CD8-positive, alpha-beta memory T cell (primary cell): ENCODE results near the gene PRICKLE2. TPM values are rescaled to one million over a fixed set of nuclear protein-coding genes. Genes with fewer than 3 reads are reported as not detected.

ENCODE experiments used
- CTCF ChIA-PET: fragments of 350-600 bp; sonication (Branson Sonifier 250); formaldehyde crosslinking; loops from one replicate; lab custom pipeline; 2021; ENCODE audit warnings: antibody characterized with exemption; lab: Charles Lee
- POLR2A ChIA-PET: fragments of 350-600 bp; sonication (Branson Sonifier 250); formaldehyde crosslinking; loops from one replicate; lab custom pipeline; 2021; ENCODE audit warnings: antibody characterized with exemption; lab: Charles Lee
- DNase-seq, 5 donors: peaks; one replicate each; pipeline versions ENCODE4 v3.0.0 to v3.0.0-alpha.2; 2020 to 2022; ENCODE audit warnings: mixed read lengths in 1 of 5
- H3K27ac ChIP-seq: one replicate; pipeline ENCODE4 v1.7.0; 2013; ENCODE audit warnings: low read depth, mild to moderate bottlenecking, low read length, moderate library complexity
- H3K27me3 ChIP-seq: 2 replicates; pipeline ENCODE4 v1.7.0; 2013; ENCODE audit warnings: low read length, mild to moderate bottlenecking; ENCODE audit not compliant: insufficient read depth, poor library complexity, severe bottlenecking
- H3K36me3 ChIP-seq: 2 replicates; pipeline ENCODE4 v1.7.0; 2013; ENCODE audit warnings: mild to moderate bottlenecking, low read length, moderate library complexity; ENCODE audit not compliant: insufficient read depth
- H3K4me1 ChIP-seq: 2 replicates; pipeline ENCODE4 v1.7.0; 2013; ENCODE audit warnings: mild to moderate bottlenecking, low read length, moderate library complexity; ENCODE audit not compliant: insufficient read depth
- H3K4me3 ChIP-seq: 2 replicates; pipeline ENCODE4 v1.7.0; 2013; ENCODE audit warnings: mild to moderate bottlenecking, low read length
- H3K9me3 ChIP-seq: 2 replicates; pipeline ENCODE4 v1.7.0; 2013; ENCODE audit warnings: mild to moderate bottlenecking, low read length
- H3K27ac Mint-ChIP-seq, 8 donors: one replicate each; pipeline ENCODE4 v1.8.0; 2020 to 2021; ENCODE audit warnings: mixed read lengths in 8 of 8, mild to moderate bottlenecking in 6 of 8, inconsistent platforms in 3 of 8, moderate library complexity in 3 of 8
- H3K27me3 Mint-ChIP-seq, 2 donors: one replicate each; pipeline ENCODE4 v1.8.0; 2020 to 2021; ENCODE audit warnings: mixed read lengths in 2 of 2, mild to moderate bottlenecking in 1 of 2, moderate library complexity in 1 of 2
- H3K36me3 Mint-ChIP-seq, 3 donors: one replicate each; pipeline ENCODE4 v1.8.0; 2020 to 2021; ENCODE audit warnings: mixed read lengths in 3 of 3, inconsistent platforms in 1 of 3, mild to moderate bottlenecking in 1 of 3
- H3K4me1 Mint-ChIP-seq, 3 donors: one replicate each; pipeline ENCODE4 v1.8.0; 2020 to 2021; ENCODE audit warnings: mixed read lengths in 3 of 3, inconsistent platforms in 1 of 3, mild to moderate bottlenecking in 1 of 3
- H3K4me3 Mint-ChIP-seq, 7 donors: one replicate each; pipeline ENCODE4 v1.8.0; 2020 to 2021; ENCODE audit warnings: mixed read lengths in 7 of 7, mild to moderate bottlenecking in 6 of 7, moderate library complexity in 4 of 7, inconsistent platforms in 2 of 7
- H3K9me3 Mint-ChIP-seq, 5 donors: one replicate each; pipeline ENCODE4 v1.8.0; 2020 to 2022; ENCODE audit warnings: mixed read lengths in 5 of 5, mild to moderate bottlenecking in 3 of 5, moderate library complexity in 2 of 5, inconsistent platforms in 1 of 5
- polyA plus RNA-seq: library from polyadenylated mRNA; unstranded; fragments of 300-500 nt; fragmentation: Illumina TruSeq; gene quantifications from one replicate; pipeline ENCODE4 v1.2.3, GENCODE V29; 2021
- total RNA-seq, 2 experiments: library from RNA; stranded (reverse); gene quantifications; one replicate each; pipeline ENCODE4 v1.2.3, GENCODE V29; 2021

PRICKLE2 gene
- total and polyA plus RNA-seq, 3 experiments from 2014 or later, result not detected

DNA sequence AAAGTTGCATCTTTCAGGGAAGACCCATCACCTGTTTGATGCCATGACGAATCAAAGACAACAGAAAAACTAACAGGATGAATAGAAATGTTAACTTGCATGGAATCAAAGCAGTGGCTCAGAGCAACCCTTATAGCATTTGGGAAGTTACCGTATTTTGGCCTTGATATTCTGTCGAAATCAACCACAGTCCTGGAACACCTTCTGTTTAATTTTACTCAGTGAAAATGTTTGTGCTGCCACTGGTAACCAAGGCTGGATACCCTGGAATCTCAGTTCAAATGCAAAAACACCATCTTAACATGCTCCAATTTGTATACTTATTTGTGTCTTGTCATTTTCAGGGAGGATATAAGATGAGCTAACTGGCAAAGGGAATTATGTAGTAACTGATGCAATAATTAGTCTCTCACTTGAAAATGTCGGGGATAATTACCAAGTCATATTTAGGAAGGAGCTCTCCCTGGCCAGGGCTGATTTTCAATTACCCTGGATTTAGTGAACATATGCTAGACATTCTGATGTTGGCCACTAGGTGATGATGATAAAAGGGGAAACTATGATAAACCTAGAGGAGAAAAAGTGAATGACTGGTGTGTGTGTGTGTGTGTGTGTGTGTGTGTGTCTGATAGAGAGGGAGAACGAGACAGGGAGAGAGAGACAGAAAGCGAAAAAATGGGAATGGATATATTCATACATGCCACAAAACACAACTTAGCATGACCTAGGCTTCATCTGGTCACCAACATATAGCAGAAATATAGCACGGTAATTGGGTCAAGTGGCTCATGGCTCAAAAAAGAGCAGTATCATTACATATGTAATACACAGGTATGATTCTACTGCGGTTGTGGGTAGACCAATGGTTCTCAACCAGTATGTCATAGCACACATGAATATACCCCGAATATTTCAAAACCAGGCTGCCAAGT, 19.0 kb upstream of the PRICKLE2 start:
- Mint-ChIP-seq H3K9me3 (peaks cover 0 to 2% (median 0%) of the 10 kb centered on the region in 5 donors), H3K27me3 (peaks cover 0 to 5% of the 10 kb centered on the region in 2 donors), H3K27ac (no peak overlapping the region), H3K36me3 (no peaks in the 10 kb centered on the region), H3K4me3 (no peak overlapping the region), H3K4me1 (no peaks in the 10 kb centered on the region)
- Histone ChIP-seq H3K27ac (no peak overlapping the region), H3K9me3 (no peaks in the 10 kb centered on the region), H3K4me3 (no peak overlapping the region), H3K36me3 (no peaks in the 10 kb centered on the region), H3K27me3 (no peaks in the 10 kb centered on the region), H3K4me1 (no peaks in the 10 kb centered on the region)
- POLR2A ChIA-PET, result no interaction called here
- no peak for DNase-seq
- CTCF ChIA-PET, result no interaction called here

GRCh38 chr3:64242435-64242834, 17.2 kb upstream of the PRICKLE2 start:
- Histone ChIP-seq H3K27me3 (no peaks in the 10 kb centered on the region), H3K9me3 (no peaks in the 10 kb centered on the region), H3K4me1 (no peaks in the 10 kb centered on the region), H3K4me3 (no peak overlapping the region), H3K36me3 (no peaks in the 10 kb centered on the region), H3K27ac (no peak overlapping the region)
- Mint-ChIP-seq H3K4me1 (no peaks in the 10 kb centered on the region), H3K4me3 (no peak overlapping the region), H3K27ac (no peak overlapping the region), H3K27me3 (peaks cover 2 to 5% of the 10 kb centered on the region in 2 donors), H3K36me3 (no peaks in the 10 kb centered on the region), H3K9me3 (peaks cover 0 to 6% (median 2%) of the 10 kb centered on the region in 5 donors)
- no peak for DNase-seq
- POLR2A ChIA-PET, result no interaction called here
- CTCF ChIA-PET, result no interaction called here

DNA sequence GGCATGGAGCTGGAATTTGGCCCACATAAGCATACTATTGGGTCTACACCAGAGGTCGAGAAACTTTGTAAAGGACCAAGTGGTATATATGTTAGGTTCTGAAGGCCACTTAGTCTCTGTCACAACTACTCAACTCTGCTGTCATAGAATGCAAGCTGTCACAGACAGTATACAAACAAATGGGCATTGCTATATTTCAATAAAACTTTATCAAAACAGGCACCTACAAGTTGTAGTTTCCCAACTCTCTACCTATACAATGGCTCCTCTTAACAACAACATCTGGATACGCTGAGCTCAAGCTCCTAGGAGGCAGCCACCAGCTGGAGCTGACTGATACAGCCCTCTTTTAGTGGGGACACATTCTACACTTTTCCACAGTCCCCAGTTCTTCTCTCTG, 15.7 kb upstream of the PRICKLE2 start:
- Histone ChIP-seq H3K27ac (no peak overlapping the region), H3K4me3 (no peak overlapping the region), H3K9me3 (no peaks in the 10 kb centered on the region), H3K4me1 (no peaks in the 10 kb centered on the region), H3K36me3 (no peaks in the 10 kb centered on the region), H3K27me3 (no peaks in the 10 kb centered on the region)
- Mint-ChIP-seq H3K9me3 (peaks cover 0 to 6% (median 2%) of the 10 kb centered on the region in 5 donors), H3K4me3 (no peak overlapping the region), H3K27me3 (peaks cover 2 to 5% of the 10 kb centered on the region in 2 donors), H3K4me1 (no peaks in the 10 kb centered on the region), H3K36me3 (no peaks in the 10 kb centered on the region), H3K27ac (peak overlapping the region in 1 of 8 donors; percentile 45)
- ChIA-PET POLR2A (no interaction called here), CTCF (no interaction called here)
- no peak for DNase-seq

DNA sequence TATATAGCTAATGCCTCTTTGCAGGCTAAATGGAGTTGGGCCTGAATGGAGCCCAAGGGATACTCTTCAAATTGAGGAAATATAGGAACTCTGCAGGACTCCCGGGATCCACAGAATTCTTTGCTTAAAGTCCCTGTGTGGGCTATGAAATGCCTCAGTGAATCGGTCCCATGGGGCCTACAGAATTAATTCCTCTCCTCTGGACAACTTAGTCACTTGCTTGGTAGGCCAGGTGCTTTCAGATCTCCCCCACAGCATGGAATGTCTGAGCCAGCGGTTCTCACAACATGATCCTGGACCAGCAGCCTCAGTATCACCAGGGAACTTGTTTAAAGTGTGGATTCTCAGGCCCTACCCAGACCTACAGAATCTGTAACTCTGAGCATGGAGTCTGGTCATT, 15.1 kb upstream of the PRICKLE2 start:
- Mint-ChIP-seq H3K27ac (peak overlapping the region in 1 of 8 donors; percentile 69), H3K4me1 (no peaks in the 10 kb centered on the region), H3K36me3 (no peaks in the 10 kb centered on the region), H3K4me3 (no peak overlapping the region), H3K27me3 (peaks cover 2 to 5% of the 10 kb centered on the region in 2 donors), H3K9me3 (peaks cover 0 to 10% (median 2%) of the 10 kb centered on the region in 5 donors)
- Histone ChIP-seq H3K36me3 (no peaks in the 10 kb centered on the region), H3K27ac (no peak overlapping the region), H3K27me3 (no peaks in the 10 kb centered on the region), H3K9me3 (no peaks in the 10 kb centered on the region), H3K4me1 (no peaks in the 10 kb centered on the region), H3K4me3 (no peak overlapping the region)
- CTCF ChIA-PET, result no interaction called here
- POLR2A ChIA-PET, result no interaction called here
- DNase-seq, result no peak

DNA sequence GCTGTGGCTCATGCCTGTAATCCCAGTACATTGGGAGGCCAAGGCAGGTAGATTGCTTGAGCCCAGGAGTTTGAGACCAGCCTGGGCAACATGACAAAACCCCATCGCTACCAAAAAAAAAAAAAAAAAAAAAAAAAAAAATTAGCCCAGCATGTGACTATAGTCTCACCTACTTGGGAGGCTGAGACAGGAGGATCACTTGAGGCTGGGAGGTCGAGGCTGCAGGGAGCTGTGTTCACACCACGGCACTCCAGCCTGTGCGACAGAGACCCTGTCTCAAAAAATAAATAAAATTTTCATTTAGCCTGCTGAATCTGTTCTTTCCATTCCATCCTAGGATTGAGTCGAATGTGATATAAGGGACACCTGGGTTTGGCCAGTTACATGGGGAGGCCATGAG, 14.6 kb upstream of the PRICKLE2 start:
- Histone ChIP-seq H3K27ac (no peak overlapping the region), H3K4me1 (no peaks in the 10 kb centered on the region), H3K36me3 (no peaks in the 10 kb centered on the region), H3K9me3 (no peaks in the 10 kb centered on the region), H3K4me3 (no peak overlapping the region), H3K27me3 (no peaks in the 10 kb centered on the region)
- peaks cover 0 to 2% of the 10 kb centered on the region in 2 donors for H3K27me3 Mint-ChIP-seq
- no peak overlapping the region for H3K4me3 Mint-ChIP-seq
- H3K36me3 Mint-ChIP-seq, result no peaks in the 10 kb centered on the region
- no peak overlapping the region for H3K27ac Mint-ChIP-seq
- POLR2A ChIA-PET, result no interaction called here
- peaks cover 0 to 10% (median 3%) of the 10 kb centered on the region in 5 donors for H3K9me3 Mint-ChIP-seq
- CTCF ChIA-PET, result no interaction called here
- H3K4me1 Mint-ChIP-seq, result no peaks in the 10 kb centered on the region
- no peak for DNase-seq

- H3K9me3 ChIP-seq, result no peaks in the 10 kb centered on the region
- CTCF ChIA-PET, result no interaction called here
- DNase-seq, result no peak
- no peak overlapping the region for H3K27ac Mint-ChIP-seq
- H3K27me3 ChIP-seq, result no peaks in the 10 kb centered on the region
- H3K36me3 Mint-ChIP-seq, result no peaks in the 10 kb centered on the region
- H3K27me3 Mint-ChIP-seq, result peaks cover 0 to 2% of the 10 kb centered on the region in 2 donors
- H3K4me1 Mint-ChIP-seq, result no peaks in the 10 kb centered on the region
- H3K4me3 Mint-ChIP-seq, result no peak overlapping the region
- no peaks in the 10 kb centered on the region for H3K4me1 ChIP-seq
- no peak overlapping the region for H3K4me3 ChIP-seq
- H3K27ac ChIP-seq, result no peak overlapping the region
- peaks cover 0 to 10% (median 3%) of the 10 kb centered on the region in 5 donors for H3K9me3 Mint-ChIP-seq
- H3K36me3 ChIP-seq, result no peaks in the 10 kb centered on the region
- POLR2A ChIA-PET, result no interaction called here
Observed at GRCh38 chr3:64238971-64239667, 13.9 kb upstream of the PRICKLE2 start.

- no peaks in the 10 kb centered on the region for H3K36me3 Mint-ChIP-seq
- ChIA-PET CTCF (no interaction called here), POLR2A (no interaction called here)
- no peak for DNase-seq
- no peak overlapping the region for H3K27ac Mint-ChIP-seq
- Histone ChIP-seq H3K36me3 (no peaks in the 10 kb centered on the region), H3K4me1 (no peaks in the 10 kb centered on the region), H3K9me3 (no peaks in the 10 kb centered on the region), H3K27ac (no peak overlapping the region), H3K4me3 (no peak overlapping the region), H3K27me3 (no peaks in the 10 kb centered on the region)
- no peak overlapping the region for H3K4me3 Mint-ChIP-seq
- H3K9me3 Mint-ChIP-seq, result peaks cover 0 to 12% (median 3%) of the 10 kb centered on the region in 5 donors
- peaks cover 0 to 2% of the 10 kb centered on the region in 2 donors for H3K27me3 Mint-ChIP-seq
- no peaks in the 10 kb centered on the region for H3K4me1 Mint-ChIP-seq
Observed at GRCh38 chr3:64237083-64237482, 11.8 kb upstream of the PRICKLE2 start.

DNA sequence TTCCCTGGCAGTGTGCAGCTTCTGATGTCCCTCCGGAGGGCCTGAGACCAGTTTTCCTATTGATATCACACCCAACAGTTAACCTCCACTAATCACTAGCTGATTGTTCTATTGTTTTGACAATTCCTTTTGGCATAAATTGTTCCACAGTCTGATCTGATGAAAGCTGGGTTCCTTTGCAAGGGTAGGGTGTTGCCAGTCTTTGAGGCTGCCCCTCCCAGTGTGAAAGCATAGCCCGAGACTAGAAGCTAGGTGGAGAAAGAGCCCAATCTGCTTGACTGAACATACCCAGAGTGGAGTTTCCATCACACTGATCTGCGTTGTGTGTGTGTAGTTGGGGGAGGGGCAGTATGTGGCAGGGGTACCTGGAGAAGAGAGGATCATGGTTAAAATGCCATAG, 10.3 kb upstream of the PRICKLE2 start:
- no peak for DNase-seq
- Histone ChIP-seq H3K4me1 (no peaks in the 10 kb centered on the region), H3K9me3 (no peaks in the 10 kb centered on the region), H3K27me3 (no peaks in the 10 kb centered on the region), H3K36me3 (no peaks in the 10 kb centered on the region), H3K4me3 (no peak overlapping the region), H3K27ac (no peak overlapping the region)
- Mint-ChIP-seq H3K4me3 (no peak overlapping the region), H3K4me1 (no peaks in the 10 kb centered on the region), H3K36me3 (no peaks in the 10 kb centered on the region), H3K27ac (no peak overlapping the region), H3K9me3 (peaks cover 0 to 12% (median 3%) of the 10 kb centered on the region in 5 donors), H3K27me3 (peaks cover 0 to 2% of the 10 kb centered on the region in 2 donors)
- CTCF ChIA-PET, result no interaction called here
- POLR2A ChIA-PET, result no interaction called here
